Endothelial cell of umbilical vein (primary cell): Measurements from ENCODE around the gene ZC3H15. TPM values are rescaled to one million over a fixed set of nuclear protein-coding genes. Genes with fewer than 3 reads are reported as not detected.

Experiments used
- BruUV-seq: library from RNA; stranded (reverse); fragments of 400-500 nt; replicated peaks from 2 replicates; lab custom pipeline; 2021; lab: Mats Ljungman, UMichigan
- CTCF ChIA-PET: fragments of 300-600, 350-600 bp; sonication (Branson Sonifier 250); formaldehyde crosslinking; loops from one replicate; lab custom pipeline; 2021; ENCODE audit warnings: antibody characterized with exemption, inconsistent platforms; lab: Charles Lee
- POLR2A ChIA-PET: fragments of 300-600, 350-600 bp; sonication (Branson Sonifier 250); formaldehyde crosslinking; loops from one replicate; lab custom pipeline; 2021; ENCODE audit warnings: antibody characterized with exemption, inconsistent platforms; lab: Charles Lee
- DNase-seq: peaks from one replicate; pipeline ENCODE4 v3.0.0-alpha.2; 2011; ENCODE audit warnings: low read depth, low spot score
- FAIRE-seq: peaks from 2 replicates; lab custom pipeline; 2011; peaks lifted over from hg19 to GRCh38; lab: Jason Lieb, UNC
- H2AFZ ChIP-seq: 2 replicates; pipeline ENCODE4 v1.6.0; 2012; ENCODE audit warnings: low read depth, low read length, control low read depth, inconsistent platforms
- H3K27ac ChIP-seq: 2 replicates; pipeline ENCODE4 v1.5.1; 2011; ENCODE audit warnings: low read depth, mild to moderate bottlenecking, control low read depth, low read length, moderate library complexity; ENCODE audit not compliant: insufficient read depth
- H3K27me3 ChIP-seq, 2 experiments: 2 replicates each; pipeline versions ENCODE4 v1.6.0 to v1.6.1; 2011; ENCODE audit warnings: low read length in 2 of 2, mixed read lengths in 1 of 2; ENCODE audit not compliant: control insufficient read depth in 2 of 2, insufficient read depth in 2 of 2
- H3K36me3 ChIP-seq, 2 experiments: 2 replicates in 1 of 2; 3 replicates in 1 of 2; pipeline ENCODE4 v1.5.1; 2011; ENCODE audit warnings: low read length in 2 of 2, mild to moderate bottlenecking in 1 of 2, moderate library complexity in 1 of 2; ENCODE audit not compliant: control insufficient read depth in 2 of 2, insufficient read depth in 2 of 2; ENCODE audit errors: extremely low read depth in 1 of 2
- H3K4me1 ChIP-seq: 3 replicates; pipeline ENCODE4 v1.5.1; 2011; ENCODE audit warnings: mild to moderate bottlenecking, low read length; ENCODE audit not compliant: control insufficient read depth, insufficient read depth; ENCODE audit errors: extremely low read depth
- H3K4me2 ChIP-seq: 2 replicates; pipeline ENCODE4 v1.6.1; 2011; ENCODE audit warnings: low read length, control low read depth, mixed read lengths; ENCODE audit not compliant: insufficient read depth
- H3K4me3 ChIP-seq, 3 experiments: fragments of 200-600 bp in 1 of 3; sonication (generic), shearing (Covaris generic) in 1 of 3; replicated peaks in 1 of 3; 2 replicates each; pipeline ENCODE4 v1.5.1; 2011 to 2016; ENCODE audit warnings: control low read depth in 3 of 3, low read length in 3 of 3, mild to moderate bottlenecking in 2 of 3, inconsistent platforms in 1 of 3, low read depth in 1 of 3, moderate library complexity in 1 of 3; ENCODE audit not compliant: insufficient read depth in 1 of 3
- H3K79me2 ChIP-seq: 2 replicates; pipeline ENCODE4 v1.6.0; 2012; ENCODE audit warnings: low read length, inconsistent platforms; ENCODE audit not compliant: control insufficient read depth, insufficient read depth
- H3K9ac ChIP-seq: replicated peaks from 2 replicates; pipeline ENCODE3; 2011; ENCODE audit warnings: low read length, control low read depth; ENCODE audit not compliant: insufficient read depth; ENCODE audit errors: extremely low read depth
- H3K9me1 ChIP-seq: replicated peaks from 3 replicates; pipeline ENCODE4 v1.6.0; 2011; ENCODE audit warnings: mild to moderate bottlenecking, low read length; ENCODE audit not compliant: control insufficient read depth, insufficient read depth; ENCODE audit errors: extremely low read depth
- H3K9me3 ChIP-seq: replicated peaks from 2 replicates; pipeline ENCODE4 v1.5.1; 2012; ENCODE audit warnings: low read length, inconsistent platforms; ENCODE audit not compliant: control insufficient read depth, insufficient read depth
- H4K20me1 ChIP-seq: replicated peaks from 2 replicates; pipeline ENCODE3; 2011; ENCODE audit warnings: mild to moderate bottlenecking, low read length; ENCODE audit not compliant: control insufficient read depth, insufficient read depth; ENCODE audit errors: extremely low read depth
- EZH2 ChIP-seq: IDR thresholded peaks from 2 replicates; pipeline ENCODE4 v1.6.1; 2012; ENCODE audit warnings: borderline replicate concordance, low read depth, mild to moderate bottlenecking, moderate library complexity, low read length, inconsistent platforms; ENCODE audit not compliant: severe bottlenecking
- FOS ChIP-seq: IDR thresholded peaks from 2 replicates; pipeline ENCODE4 v1.6.1; 2011; ENCODE audit warnings: mild to moderate bottlenecking, low read length, moderate library complexity, borderline replicate concordance; ENCODE audit not compliant: insufficient read depth
- GATA2 ChIP-seq: IDR thresholded peaks from 2 replicates; pipeline ENCODE4 v1.7.0; 2011; ENCODE audit warnings: low read depth, mild to moderate bottlenecking, moderate library complexity, mixed read lengths, low read length; ENCODE audit not compliant: insufficient read length, insufficient read depth
- JUN ChIP-seq: IDR thresholded peaks from 2 replicates; pipeline ENCODE4 v1.6.1; 2011; ENCODE audit warnings: borderline replicate concordance, low read depth; ENCODE audit not compliant: insufficient read length, insufficient read depth
- MAX ChIP-seq: IDR thresholded peaks from 2 replicates; pipeline ENCODE4 v1.6.1; 2011; ENCODE audit not compliant: insufficient read depth, insufficient read length
- MYC ChIP-seq: IDR thresholded peaks from one replicate; pipeline ENCODE4 v1.6.1; 2011; ENCODE audit warnings: mild to moderate bottlenecking, low read depth, low read length
- POLR2A ChIP-seq: IDR thresholded peaks from 2 replicates; pipeline ENCODE4 v1.6.1; 2012; ENCODE audit warnings: low read depth, mild to moderate bottlenecking, control low read depth, low read length
- POLR2AphosphoS5 ChIP-seq: IDR thresholded peaks from 2 replicates; pipeline ENCODE4 v1.6.1; 2012; ENCODE audit warnings: low read depth, mild to moderate bottlenecking, control low read depth, low read length, moderate library complexity; ENCODE audit not compliant: insufficient read depth
- dilution Hi-C: fragments of 300-500 bp; cut with MboI; formaldehyde crosslinking; loops from one replicate; pipeline ENCODE4 v1.15.0; 2019; ENCODE audit warnings: low sequenced_read_pairs; ENCODE audit not compliant: extremely low pct_ligation_motif_present
- intact Hi-C: fragments of 100-400 bp; cut with micrococcal nuclease; formaldehyde crosslinking; loops from one replicate; pipeline ENCODE4 v1.10.0; 2022
- polyA plus RNA-seq, 4 experiments: library from polyadenylated mRNA; depleted of rRNA in 3 of 4; stranded (reverse) in 3 of 4; unstranded in 1 of 4; fragments of >200 nt; gene quantifications; 2 replicates each; pipeline versions ENCODE4 v1.2.1 to v1.2.3, GENCODE V29; 2011 to 2012; ENCODE audit warnings: missing spikeins in 1 of 4
- total RNA-seq: library from RNA; stranded (reverse); gene quantifications from 2 replicates; pipeline ENCODE4 v1.2.3, GENCODE V29; 2021
- TF ChIP-seq, protein P1 (sequence below), 2 donors: IDR thresholded peaks; 1 replicate in 1 of 2; 2 replicates in 1 of 2; pipeline ENCODE4 v1.5.1; 2011; ENCODE audit warnings: low read length in 2 of 2, mild to moderate bottlenecking in 2 of 2, moderate library complexity in 2 of 2, control low read depth in 1 of 2, inconsistent platforms in 1 of 2, low read depth in 1 of 2; ENCODE audit not compliant: insufficient read depth in 1 of 2; ENCODE audit errors: extremely low read depth in 1 of 2

The ZC3H15 gene
- total and polyA plus RNA-seq, 2 donors (not counting 3 experiments of a cell fraction or from before 2014, with no cell fraction given) = 24.1 to 65.1 TPM

- Histone ChIP-seq H3K4me2 (no peak overlapping the region), H3K4me3 (no peak overlapping the region), H3K9me3 (no peaks in the 10 kb centered on the region), H3K27ac (no peak overlapping the region), H3K4me1 (peaks cover 1% of the 10 kb centered on the region), H2AFZ (no peak overlapping the region), H3K36me3 (peaks cover 9 to 13% of the 10 kb centered on the region in 2 experiments), H3K27me3 (no peaks in the 10 kb centered on the region), H3K79me2 (peaks cover 94% of the 10 kb centered on the region), H3K9ac (no peak overlapping the region), H4K20me1 (peaks cover 16% of the 10 kb centered on the region), H3K9me1 (no peaks in the 10 kb centered on the region)
- ChIA-PET POLR2A (no interaction called here), CTCF (interaction anchor here (0.8 to 0.9 kb wide), 2 partner anchors 10 to 120 kb away, joined by 3 read pairs; no protein-coding TSS in a partner anchor)
- intact Hi-C loops = no loop called here
- dilution Hi-C loops = no loop called here
- no TSS peak for BruUV-seq
- no peak for TF ChIP-seq FOS
- TF ChIP-seq POLR2AphosphoS5 = no peak
- TF ChIP-seq, protein P1, sequence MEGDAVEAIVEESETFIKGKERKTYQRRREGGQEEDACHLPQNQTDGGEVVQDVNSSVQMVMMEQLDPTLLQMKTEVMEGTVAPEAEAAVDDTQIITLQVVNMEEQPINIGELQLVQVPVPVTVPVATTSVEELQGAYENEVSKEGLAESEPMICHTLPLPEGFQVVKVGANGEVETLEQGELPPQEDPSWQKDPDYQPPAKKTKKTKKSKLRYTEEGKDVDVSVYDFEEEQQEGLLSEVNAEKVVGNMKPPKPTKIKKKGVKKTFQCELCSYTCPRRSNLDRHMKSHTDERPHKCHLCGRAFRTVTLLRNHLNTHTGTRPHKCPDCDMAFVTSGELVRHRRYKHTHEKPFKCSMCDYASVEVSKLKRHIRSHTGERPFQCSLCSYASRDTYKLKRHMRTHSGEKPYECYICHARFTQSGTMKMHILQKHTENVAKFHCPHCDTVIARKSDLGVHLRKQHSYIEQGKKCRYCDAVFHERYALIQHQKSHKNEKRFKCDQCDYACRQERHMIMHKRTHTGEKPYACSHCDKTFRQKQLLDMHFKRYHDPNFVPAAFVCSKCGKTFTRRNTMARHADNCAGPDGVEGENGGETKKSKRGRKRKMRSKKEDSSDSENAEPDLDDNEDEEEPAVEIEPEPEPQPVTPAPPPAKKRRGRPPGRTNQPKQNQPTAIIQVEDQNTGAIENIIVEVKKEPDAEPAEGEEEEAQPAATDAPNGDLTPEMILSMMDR (IDR thresholded peaks at IDR 0.05; ENCODE audit: extremely low read depth in 1 of 2, insufficient read depth in 1 of 2, low read depth in 1 of 2, low read length in 2 of 2) = no peak
- no peak for TF ChIP-seq JUN
- no peak for TF ChIP-seq EZH2
- no peak for TF ChIP-seq GATA2
- no peak for TF ChIP-seq POLR2A
- TF ChIP-seq MYC = no peak
- no peak for TF ChIP-seq MAX
- FAIRE-seq (no peak), DNase-seq (no peak)
Observed at GRCh38 chr2:186493564-186494085, 7.6 kb downstream of the ZC3H15 start.
